ENCODE data around the gene ADGRL2. TPM values are rescaled to one million over a fixed set of nuclear protein-coding genes. Genes with fewer than 3 reads are reported as not detected.
"Not testable (repeated sequence)": the region's sequence is repeated elsewhere in the genome, so short reads cannot be mapped to it uniquely, and the experiment has no call there.

The ADGRL2 gene
- total and polyA plus RNA-seq, 9 of the 15 experiments (the other 6 are each of a cell fraction or from before 2014, with no cell fraction given): 0.03 to 0.15 (median 0.13) TPM; not detected in 6

DNA sequence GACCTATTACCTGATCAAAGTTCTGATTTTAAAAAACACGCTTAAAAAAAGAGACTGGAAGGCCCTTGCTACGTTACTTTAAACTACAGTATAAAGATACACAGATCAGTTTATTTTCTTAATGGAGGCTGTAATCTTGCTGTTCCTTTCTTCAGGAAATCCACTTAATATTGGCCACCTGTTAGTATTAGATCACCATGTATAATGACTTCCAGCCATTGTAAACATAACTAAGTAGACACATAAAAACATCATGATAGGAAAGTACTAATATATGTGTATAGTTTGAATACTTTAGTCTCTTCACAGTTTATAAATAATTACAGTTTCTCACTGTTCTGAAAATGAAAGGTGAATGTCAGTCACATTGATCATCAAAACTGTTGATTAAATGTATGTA is 68.6 kb downstream of the ADGRL2 start (continued):
- TF ChIP-seq, protein P1, sequence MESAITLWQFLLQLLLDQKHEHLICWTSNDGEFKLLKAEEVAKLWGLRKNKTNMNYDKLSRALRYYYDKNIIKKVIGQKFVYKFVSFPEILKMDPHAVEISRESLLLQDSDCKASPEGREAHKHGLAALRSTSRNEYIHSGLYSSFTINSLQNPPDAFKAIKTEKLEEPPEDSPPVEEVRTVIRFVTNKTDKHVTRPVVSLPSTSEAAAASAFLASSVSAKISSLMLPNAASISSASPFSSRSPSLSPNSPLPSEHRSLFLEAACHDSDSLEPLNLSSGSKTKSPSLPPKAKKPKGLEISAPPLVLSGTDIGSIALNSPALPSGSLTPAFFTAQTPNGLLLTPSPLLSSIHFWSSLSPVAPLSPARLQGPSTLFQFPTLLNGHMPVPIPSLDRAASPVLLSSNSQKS (CRISPR knock-in tag; IDR thresholded peaks at IDR 0.05): no peak
- TF ChIP-seq NFXL1 (CRISPR knock-in tag; IDR thresholded peaks at IDR 0.05) (no peak), POU5F1 (IDR thresholded peaks at IDR 0.05; ENCODE audit: borderline replicate concordance, low read depth, low read length, partially characterized antibody) (no peak), ZNF561 (CRISPR knock-in tag; conservative IDR thresholded peaks at IDR 0.05) (no peak), ELF1 (tag; IDR thresholded peaks at IDR 0.05) (no peak), ETV6 (IDR thresholded peaks at IDR 0.05; ENCODE audit: borderline replicate concordance in 1 of 2, low read depth in 2 of 2, low read length in 1 of 2) (no peak), ETV6 (CRISPR knock-in tag; IDR thresholded peaks at IDR 0.05; ENCODE audit: borderline replicate concordance) (no peak), XRCC3 (IDR thresholded peaks at IDR 0.05) (no peak), TEAD4 (IDR thresholded peaks at IDR 0.05; ENCODE audit: low read length) (no peak), TEAD4 (CRISPR knock-in tag; IDR thresholded peaks at IDR 0.05; ENCODE audit: borderline replicate concordance) (no peak)
- TF ChIP-seq, protein P2, sequence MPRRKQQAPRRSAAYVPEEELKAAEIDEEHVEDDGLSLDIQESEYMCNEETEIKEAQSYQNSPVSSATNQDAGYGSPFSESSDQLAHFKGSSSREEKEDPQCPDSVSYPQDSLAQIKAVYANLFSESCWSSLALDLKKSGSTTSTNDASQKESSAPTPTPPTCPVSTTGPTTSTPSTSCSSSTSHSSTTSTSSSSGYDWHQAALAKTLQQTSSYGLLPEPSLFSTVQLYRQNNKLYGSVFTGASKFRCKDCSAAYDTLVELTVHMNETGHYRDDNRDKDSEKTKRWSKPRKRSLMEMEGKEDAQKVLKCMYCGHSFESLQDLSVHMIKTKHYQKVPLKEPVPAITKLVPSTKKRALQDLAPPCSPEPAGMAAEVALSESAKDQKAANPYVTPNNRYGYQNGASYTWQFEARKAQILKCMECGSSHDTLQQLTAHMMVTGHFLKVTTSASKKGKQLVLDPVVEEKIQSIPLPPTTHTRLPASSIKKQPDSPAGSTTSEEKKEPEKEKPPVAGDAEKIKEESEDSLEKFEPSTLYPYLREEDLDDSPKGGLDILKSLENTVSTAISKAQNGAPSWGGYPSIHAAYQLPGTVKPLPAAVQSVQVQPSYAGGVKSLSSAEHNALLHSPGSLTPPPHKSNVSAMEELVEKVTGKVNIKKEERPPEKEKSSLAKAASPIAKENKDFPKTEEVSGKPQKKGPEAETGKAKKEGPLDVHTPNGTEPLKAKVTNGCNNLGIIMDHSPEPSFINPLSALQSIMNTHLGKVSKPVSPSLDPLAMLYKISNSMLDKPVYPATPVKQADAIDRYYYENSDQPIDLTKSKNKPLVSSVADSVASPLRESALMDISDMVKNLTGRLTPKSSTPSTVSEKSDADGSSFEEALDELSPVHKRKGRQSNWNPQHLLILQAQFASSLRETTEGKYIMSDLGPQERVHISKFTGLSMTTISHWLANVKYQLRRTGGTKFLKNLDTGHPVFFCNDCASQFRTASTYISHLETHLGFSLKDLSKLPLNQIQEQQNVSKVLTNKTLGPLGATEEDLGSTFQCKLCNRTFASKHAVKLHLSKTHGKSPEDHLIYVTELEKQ (CRISPR knock-in tag; IDR thresholded peaks at IDR 0.05): no peak

DNA sequence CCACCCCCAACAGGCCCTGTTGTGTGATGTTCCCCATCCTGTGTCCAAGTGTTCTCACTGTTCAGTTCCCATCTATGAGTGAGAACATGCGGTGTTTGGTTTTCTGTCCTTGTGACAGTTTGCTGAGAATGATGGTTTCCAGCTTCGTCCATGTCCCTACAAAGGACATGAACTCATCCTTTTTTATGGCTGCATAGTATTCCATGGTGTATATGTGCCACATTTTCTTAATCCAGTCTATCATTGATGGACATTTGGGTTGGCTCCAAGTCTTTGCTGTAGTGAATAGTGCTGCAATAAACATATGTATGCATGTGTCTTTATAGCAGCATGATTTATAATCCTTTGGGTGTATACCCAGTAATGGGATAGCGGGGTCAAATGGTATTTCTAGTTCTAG is 70.4 kb downstream of the ADGRL2 start:
- H3K9me1 ChIP-seq (ENCODE audit: control insufficient read depth, insufficient read depth, low read length); DNase-seq (ENCODE audit: extremely low read depth in 1 of 4, low spot score in 3 of 4); POLR2A ChIA-PET; H3K36me3 ChIP-seq (ENCODE audit: control insufficient read depth, insufficient read depth, low read length); H4K20me1 ChIP-seq (replicated peaks; ENCODE audit: control insufficient read depth, insufficient read depth, low read length); H2AFZ ChIP-seq (ENCODE audit: low read depth, low read length); in situ Hi-C loops (cut with MboI); H3K27me3 ChIP-seq (ENCODE audit: control insufficient read depth in 2 of 2, insufficient read depth in 2 of 2, low read length in 2 of 2); FAIRE-seq; H3K9ac ChIP-seq (ENCODE audit: insufficient read depth in 1 of 2, low read depth in 2 of 2, low read length in 2 of 2); intact Hi-C loops (cut with micrococcal nuclease); H3K4me1 ChIP-seq (replicated peaks in 1 of 2; ENCODE audit: control insufficient read depth in 2 of 2, insufficient read depth in 2 of 2, low read length in 2 of 2); H3K4me2 ChIP-seq (ENCODE audit: insufficient read depth, low read length); CTCF ChIA-PET (ENCODE audit: low intra/inter-chr PET ratio); ATAC-seq; H3K27ac ChIP-seq (ENCODE audit: extremely low read depth, low read depth, low read length); H3K4me3 ChIP-seq; H3K79me2 ChIP-seq (ENCODE audit: control insufficient read depth, insufficient read depth, low read length); H3K9me3 ChIP-seq (replicated peaks; ENCODE audit: control insufficient read depth, insufficient read depth, low read depth, low read length); BruUV-seq (replicated peaks): not testable (repeated sequence)
- 0% methylated on average over 1 of the region's 3 CpGs for WGBS (ENCODE audit: insufficient coverage, low coverage, missing lambda C conversion rate)
